Measurements from ENCODE around the gene FAM83G. TPM values are rescaled to one million over a fixed set of nuclear protein-coding genes. Genes with fewer than 3 reads are reported as not detected.

The FAM83G gene
- total RNA-seq, 1 experiment from 2014 or later: 31.4 TPM

DNA sequence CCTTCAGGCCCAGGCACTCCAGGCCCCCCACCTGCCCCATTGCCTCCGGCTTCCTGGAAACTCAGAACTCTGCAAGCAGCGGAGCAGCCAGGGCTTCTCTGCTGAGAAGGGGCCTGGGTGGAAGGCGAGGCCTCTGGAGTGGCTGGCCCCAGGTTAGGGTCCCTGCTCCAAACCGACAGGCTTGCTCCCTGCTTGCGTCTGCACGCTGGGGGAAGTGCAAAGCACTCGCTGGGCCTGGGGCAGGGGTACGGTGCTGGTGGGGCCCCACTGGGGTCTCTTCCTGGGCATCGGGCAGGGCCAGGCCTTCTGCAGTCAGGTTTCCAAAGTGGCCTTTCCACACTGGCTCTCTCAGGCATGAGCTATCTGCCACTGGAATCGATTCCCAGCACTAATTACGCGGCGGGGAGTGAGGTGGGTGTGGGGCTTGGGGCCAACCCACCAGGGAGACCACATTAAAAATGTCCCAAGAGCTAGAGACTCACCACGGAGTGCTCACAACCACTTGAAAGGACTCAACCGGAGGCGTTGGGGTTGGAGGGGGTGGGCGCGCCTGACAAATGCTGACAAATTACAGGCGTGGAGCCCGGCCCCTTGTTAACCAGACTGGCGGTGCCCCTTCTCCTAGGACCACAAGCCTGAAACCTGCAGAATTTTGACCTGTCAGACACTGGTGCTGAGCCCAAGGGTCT, 17.9 kb downstream of the FAM83G start:
- ChIA-PET POLR2A (no interaction called here), CTCF (no interaction called here)
- DNase-seq (ENCODE audit: low spot score) (no peak), ATAC-seq (no peak)
- Mint-ChIP-seq H3K4me1 (no peaks in the 10 kb centered on the region), H3K4me3 (no peak overlapping the region), H3K27ac (no peak overlapping the region), H3K27me3 (ENCODE audit: low read depth) (no peaks in the 10 kb centered on the region), H3K36me3 (peaks cover 14% of the 10 kb centered on the region), H3K9me3 (no peaks in the 10 kb centered on the region)
- TF ChIP-seq GTF2I (CRISPR knock-in tag; conservative IDR thresholded peaks at IDR 0.05) (no peak), ELF4 (CRISPR knock-in tag; IDR thresholded peaks at IDR 0.05; ENCODE audit: low read depth) (no peak), TEAD4 (CRISPR knock-in tag; IDR thresholded peaks at IDR 0.05) (no peak), NFE2L1 (CRISPR knock-in tag; IDR thresholded peaks at IDR 0.05) (no peak), FOXJ3 (CRISPR knock-in tag; IDR thresholded peaks at IDR 0.05; ENCODE audit: borderline replicate concordance) (no peak), TP53 (CRISPR knock-in tag; IDR thresholded peaks at IDR 0.05) (no peak), ZNF416 (CRISPR knock-in tag; IDR thresholded peaks at IDR 0.05) (no peak)
- TF ChIP-seq, protein P1, sequence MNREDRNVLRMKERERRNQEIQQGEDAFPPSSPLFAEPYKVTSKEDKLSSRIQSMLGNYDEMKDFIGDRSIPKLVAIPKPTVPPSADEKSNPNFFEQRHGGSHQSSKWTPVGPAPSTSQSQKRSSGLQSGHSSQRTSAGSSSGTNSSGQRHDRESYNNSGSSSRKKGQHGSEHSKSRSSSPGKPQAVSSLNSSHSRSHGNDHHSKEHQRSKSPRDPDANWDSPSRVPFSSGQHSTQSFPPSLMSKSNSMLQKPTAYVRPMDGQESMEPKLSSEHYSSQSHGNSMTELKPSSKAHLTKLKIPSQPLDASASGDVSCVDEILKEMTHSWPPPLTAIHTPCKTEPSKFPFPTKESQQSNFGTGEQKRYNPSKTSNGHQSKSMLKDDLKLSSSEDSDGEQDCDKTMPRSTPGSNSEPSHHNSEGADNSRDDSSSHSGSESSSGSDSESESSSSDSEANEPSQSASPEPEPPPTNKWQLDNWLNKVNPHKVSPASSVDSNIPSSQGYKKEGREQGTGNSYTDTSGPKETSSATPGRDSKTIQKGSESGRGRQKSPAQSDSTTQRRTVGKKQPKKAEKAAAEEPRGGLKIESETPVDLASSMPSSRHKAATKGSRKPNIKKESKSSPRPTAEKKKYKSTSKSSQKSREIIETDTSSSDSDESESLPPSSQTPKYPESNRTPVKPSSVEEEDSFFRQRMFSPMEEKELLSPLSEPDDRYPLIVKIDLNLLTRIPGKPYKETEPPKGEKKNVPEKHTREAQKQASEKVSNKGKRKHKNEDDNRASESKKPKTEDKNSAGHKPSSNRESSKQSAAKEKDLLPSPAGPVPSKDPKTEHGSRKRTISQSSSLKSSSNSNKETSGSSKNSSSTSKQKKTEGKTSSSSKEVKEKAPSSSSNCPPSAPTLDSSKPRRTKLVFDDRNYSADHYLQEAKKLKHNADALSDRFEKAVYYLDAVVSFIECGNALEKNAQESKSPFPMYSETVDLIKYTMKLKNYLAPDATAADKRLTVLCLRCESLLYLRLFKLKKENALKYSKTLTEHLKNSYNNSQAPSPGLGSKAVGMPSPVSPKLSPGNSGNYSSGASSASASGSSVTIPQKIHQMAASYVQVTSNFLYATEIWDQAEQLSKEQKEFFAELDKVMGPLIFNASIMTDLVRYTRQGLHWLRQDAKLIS (CRISPR knock-in tag; IDR thresholded peaks at IDR 0.05; ENCODE audit: borderline replicate concordance): no peak
- TF ChIP-seq, protein P2, sequence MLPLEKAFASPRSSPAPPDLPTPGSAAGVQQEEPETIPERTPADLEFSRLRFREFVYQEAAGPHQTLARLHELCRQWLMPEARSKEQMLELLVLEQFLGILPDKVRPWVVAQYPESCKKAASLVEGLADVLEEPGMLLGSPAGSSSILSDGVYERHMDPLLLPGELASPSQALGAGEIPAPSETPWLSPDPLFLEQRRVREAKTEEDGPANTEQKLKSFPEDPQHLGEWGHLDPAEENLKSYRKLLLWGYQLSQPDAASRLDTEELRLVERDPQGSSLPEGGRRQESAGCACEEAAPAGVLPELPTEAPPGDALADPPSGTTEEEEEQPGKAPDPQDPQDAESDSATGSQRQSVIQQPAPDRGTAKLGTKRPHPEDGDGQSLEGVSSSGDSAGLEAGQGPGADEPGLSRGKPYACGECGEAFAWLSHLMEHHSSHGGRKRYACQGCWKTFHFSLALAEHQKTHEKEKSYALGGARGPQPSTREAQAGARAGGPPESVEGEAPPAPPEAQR (CRISPR knock-in tag; IDR thresholded peaks at IDR 0.05): no peak

DNA sequence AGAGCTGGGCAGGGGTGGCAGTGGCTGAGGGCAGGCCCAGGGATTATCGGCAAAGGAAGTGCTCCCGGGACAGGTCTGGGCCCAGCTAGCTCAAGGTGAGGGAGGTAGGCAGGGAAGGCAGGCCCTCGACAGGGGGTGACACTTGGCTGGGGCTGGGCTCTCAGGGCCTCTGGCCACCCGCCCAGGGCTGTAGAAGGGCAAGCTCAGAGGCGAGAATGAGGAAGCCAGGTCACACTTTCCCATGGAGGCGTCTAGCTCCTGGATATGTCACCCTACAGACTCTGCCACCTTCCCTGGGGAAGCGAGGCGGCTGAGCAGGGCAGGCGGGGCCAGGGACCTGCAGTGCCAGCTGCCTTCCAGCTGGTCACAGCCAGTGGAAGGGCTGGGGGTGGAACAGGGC, 19.1 kb downstream of the FAM83G start:
- POLR2A ChIA-PET: interaction anchor here (0.5 kb wide), 1 partner anchor 19 kb away, joined by 4 read pairs; no protein-coding TSS in a partner anchor
- DNase-seq (ENCODE audit: low spot score): no peak
- H3K9me3 Mint-ChIP-seq: no peaks in the 10 kb centered on the region
- no peaks in the 10 kb centered on the region for H3K4me1 Mint-ChIP-seq
- H3K36me3 Mint-ChIP-seq: peaks cover 14% of the 10 kb centered on the region
- CTCF ChIA-PET: interaction anchor here (1.0 to 1.8 kb wide), 2 partner anchors 24 to 61 kb away, joined by 3 to 9 read pairs; no protein-coding TSS in a partner anchor
- ATAC-seq: no peak
- no peak overlapping the region for H3K27ac Mint-ChIP-seq
- H3K4me3 Mint-ChIP-seq: no peak overlapping the region
- H3K27me3 Mint-ChIP-seq (ENCODE audit: low read depth): no peaks in the 10 kb centered on the region
- TF ChIP-seq TEAD1 (CRISPR knock-in tag; IDR thresholded peaks at IDR 0.05): no peak
- TF ChIP-seq, protein P3, sequence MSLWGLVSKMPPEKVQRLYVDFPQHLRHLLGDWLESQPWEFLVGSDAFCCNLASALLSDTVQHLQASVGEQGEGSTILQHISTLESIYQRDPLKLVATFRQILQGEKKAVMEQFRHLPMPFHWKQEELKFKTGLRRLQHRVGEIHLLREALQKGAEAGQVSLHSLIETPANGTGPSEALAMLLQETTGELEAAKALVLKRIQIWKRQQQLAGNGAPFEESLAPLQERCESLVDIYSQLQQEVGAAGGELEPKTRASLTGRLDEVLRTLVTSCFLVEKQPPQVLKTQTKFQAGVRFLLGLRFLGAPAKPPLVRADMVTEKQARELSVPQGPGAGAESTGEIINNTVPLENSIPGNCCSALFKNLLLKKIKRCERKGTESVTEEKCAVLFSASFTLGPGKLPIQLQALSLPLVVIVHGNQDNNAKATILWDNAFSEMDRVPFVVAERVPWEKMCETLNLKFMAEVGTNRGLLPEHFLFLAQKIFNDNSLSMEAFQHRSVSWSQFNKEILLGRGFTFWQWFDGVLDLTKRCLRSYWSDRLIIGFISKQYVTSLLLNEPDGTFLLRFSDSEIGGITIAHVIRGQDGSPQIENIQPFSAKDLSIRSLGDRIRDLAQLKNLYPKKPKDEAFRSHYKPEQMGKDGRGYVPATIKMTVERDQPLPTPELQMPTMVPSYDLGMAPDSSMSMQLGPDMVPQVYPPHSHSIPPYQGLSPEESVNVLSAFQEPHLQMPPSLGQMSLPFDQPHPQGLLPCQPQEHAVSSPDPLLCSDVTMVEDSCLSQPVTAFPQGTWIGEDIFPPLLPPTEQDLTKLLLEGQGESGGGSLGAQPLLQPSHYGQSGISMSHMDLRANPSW (CRISPR knock-in tag; conservative IDR thresholded peaks at IDR 0.05; ENCODE audit: low read depth): no peak
- TF ChIP-seq, protein P4, sequence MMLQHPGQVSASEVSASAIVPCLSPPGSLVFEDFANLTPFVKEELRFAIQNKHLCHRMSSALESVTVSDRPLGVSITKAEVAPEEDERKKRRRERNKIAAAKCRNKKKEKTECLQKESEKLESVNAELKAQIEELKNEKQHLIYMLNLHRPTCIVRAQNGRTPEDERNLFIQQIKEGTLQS (CRISPR knock-in tag; conservative IDR thresholded peaks at IDR 0.05): no peak
- no peak for TF ChIP-seq IRF2 (CRISPR knock-in tag; IDR thresholded peaks at IDR 0.05; ENCODE audit: borderline replicate concordance, low read depth)
- TF ChIP-seq RELA (CRISPR knock-in tag; IDR thresholded peaks at IDR 0.05; ENCODE audit: borderline replicate concordance): no peak
- TF ChIP-seq, protein P5, sequence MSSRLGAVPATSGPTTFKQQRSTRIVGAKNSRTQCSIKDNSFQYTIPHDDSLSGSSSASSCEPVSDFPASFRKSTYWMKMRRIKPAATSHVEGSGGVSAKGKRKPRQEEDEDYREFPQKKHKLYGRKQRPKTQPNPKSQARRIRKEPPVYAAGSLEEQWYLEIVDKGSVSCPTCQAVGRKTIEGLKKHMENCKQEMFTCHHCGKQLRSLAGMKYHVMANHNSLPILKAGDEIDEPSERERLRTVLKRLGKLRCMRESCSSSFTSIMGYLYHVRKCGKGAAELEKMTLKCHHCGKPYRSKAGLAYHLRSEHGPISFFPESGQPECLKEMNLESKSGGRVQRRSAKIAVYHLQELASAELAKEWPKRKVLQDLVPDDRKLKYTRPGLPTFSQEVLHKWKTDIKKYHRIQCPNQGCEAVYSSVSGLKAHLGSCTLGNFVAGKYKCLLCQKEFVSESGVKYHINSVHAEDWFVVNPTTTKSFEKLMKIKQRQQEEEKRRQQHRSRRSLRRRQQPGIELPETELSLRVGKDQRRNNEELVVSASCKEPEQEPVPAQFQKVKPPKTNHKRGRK (CRISPR knock-in tag; IDR thresholded peaks at IDR 0.05; ENCODE audit: borderline replicate concordance): no peak
- TF ChIP-seq, protein P6, sequence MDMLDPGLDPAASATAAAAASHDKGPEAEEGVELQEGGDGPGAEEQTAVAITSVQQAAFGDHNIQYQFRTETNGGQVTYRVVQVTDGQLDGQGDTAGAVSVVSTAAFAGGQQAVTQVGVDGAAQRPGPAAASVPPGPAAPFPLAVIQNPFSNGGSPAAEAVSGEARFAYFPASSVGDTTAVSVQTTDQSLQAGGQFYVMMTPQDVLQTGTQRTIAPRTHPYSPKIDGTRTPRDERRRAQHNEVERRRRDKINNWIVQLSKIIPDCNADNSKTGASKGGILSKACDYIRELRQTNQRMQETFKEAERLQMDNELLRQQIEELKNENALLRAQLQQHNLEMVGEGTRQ (CRISPR knock-in tag; IDR thresholded peaks at IDR 0.05): no peak
- no peak for TF ChIP-seq SP1 (CRISPR knock-in tag; conservative IDR thresholded peaks at IDR 0.05)
- TF ChIP-seq NR2C2 (CRISPR knock-in tag; IDR thresholded peaks at IDR 0.05): no peak
- TF ChIP-seq, protein P7, sequence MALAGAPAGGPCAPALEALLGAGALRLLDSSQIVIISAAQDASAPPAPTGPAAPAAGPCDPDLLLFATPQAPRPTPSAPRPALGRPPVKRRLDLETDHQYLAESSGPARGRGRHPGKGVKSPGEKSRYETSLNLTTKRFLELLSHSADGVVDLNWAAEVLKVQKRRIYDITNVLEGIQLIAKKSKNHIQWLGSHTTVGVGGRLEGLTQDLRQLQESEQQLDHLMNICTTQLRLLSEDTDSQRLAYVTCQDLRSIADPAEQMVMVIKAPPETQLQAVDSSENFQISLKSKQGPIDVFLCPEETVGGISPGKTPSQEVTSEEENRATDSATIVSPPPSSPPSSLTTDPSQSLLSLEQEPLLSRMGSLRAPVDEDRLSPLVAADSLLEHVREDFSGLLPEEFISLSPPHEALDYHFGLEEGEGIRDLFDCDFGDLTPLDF (CRISPR knock-in tag; IDR thresholded peaks at IDR 0.05): no peak
- TF ChIP-seq ZNF232 (CRISPR knock-in tag; IDR thresholded peaks at IDR 0.05): no peak
- no peak for TF ChIP-seq TP53 (CRISPR knock-in tag; IDR thresholded peaks at IDR 0.05)
- TF ChIP-seq, protein P8, sequence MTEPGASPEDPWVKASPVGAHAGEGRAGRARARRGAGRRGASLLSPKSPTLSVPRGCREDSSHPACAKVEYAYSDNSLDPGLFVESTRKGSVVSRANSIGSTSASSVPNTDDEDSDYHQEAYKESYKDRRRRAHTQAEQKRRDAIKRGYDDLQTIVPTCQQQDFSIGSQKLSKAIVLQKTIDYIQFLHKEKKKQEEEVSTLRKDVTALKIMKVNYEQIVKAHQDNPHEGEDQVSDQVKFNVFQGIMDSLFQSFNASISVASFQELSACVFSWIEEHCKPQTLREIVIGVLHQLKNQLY (CRISPR knock-in tag; IDR thresholded peaks at IDR 0.05): no peak
- no peak for TF ChIP-seq SOX15 (CRISPR knock-in tag; IDR thresholded peaks at IDR 0.05)
- no peak for TF ChIP-seq OVOL2 (CRISPR knock-in tag; IDR thresholded peaks at IDR 0.05; ENCODE audit: borderline replicate concordance)
